ENCODE measurements around the gene MARCKSL1.

DNA sequence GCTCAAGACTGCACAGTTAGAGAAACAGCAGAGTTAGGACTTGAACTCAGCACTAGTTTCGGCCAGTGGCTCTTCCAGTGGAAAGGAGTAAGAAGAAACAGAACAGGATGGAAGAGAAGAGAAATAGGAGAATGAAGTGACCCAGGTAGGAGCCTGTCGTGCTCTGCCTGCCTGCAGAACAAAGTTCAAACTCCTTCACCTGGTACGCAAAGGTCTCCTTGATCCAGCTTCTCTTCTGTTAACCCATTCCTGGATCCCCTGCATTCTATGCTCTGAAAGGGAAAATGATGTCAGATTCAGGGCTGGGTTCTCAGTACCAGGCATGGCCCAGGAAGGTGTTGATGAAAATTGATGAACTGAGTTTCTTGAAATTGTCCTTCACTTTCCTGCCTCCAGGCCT is 22.4 kb upstream of the MARCKSL1 start:
- TF ChIP-seq, protein P1, sequence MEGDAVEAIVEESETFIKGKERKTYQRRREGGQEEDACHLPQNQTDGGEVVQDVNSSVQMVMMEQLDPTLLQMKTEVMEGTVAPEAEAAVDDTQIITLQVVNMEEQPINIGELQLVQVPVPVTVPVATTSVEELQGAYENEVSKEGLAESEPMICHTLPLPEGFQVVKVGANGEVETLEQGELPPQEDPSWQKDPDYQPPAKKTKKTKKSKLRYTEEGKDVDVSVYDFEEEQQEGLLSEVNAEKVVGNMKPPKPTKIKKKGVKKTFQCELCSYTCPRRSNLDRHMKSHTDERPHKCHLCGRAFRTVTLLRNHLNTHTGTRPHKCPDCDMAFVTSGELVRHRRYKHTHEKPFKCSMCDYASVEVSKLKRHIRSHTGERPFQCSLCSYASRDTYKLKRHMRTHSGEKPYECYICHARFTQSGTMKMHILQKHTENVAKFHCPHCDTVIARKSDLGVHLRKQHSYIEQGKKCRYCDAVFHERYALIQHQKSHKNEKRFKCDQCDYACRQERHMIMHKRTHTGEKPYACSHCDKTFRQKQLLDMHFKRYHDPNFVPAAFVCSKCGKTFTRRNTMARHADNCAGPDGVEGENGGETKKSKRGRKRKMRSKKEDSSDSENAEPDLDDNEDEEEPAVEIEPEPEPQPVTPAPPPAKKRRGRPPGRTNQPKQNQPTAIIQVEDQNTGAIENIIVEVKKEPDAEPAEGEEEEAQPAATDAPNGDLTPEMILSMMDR (IDR thresholded peaks at IDR 0.05 in 4 of 5, conservative IDR thresholded peaks at IDR 0.05 in 1 of 5) = no peak
- TF ChIP-seq POLR2A (IDR thresholded peaks at IDR 0.05) = no peak

All from gastrocnemius medialis (tissue), 4 donors.